ENCODE measurements around the gene RAB6B. TPM values are rescaled to one million over a fixed set of nuclear protein-coding genes. Genes with fewer than 3 reads are reported as not detected.

RAB6B gene
- total and polyA plus RNA-seq, 5 donors, result 23.6 to 48.1 (median 34.8) TPM

GRCh38 chr3:133838916-133839800 lies 56.5 kb downstream of the RAB6B start:
- no peaks in the 10 kb centered on the region for H3K27me3 ChIP-seq (ENCODE audit: control insufficient read depth, insufficient read depth)
- no peaks in the 10 kb centered on the region for H3K9me3 ChIP-seq (ENCODE audit: control insufficient read depth, low read length)
- intact Hi-C loops (cut with DNase I), result no loop called here
- 83% methylated on average over 12 of the region's 12 CpGs for WGBS
- DNase-seq (no peak), ATAC-seq (no peak)
- H3K27ac ChIP-seq (ENCODE audit: low read length), result no peak overlapping the region
- no peaks in the 10 kb centered on the region for H3K4me1 ChIP-seq (ENCODE audit: control insufficient read depth, insufficient read depth, low read length)
- H3K4me3 ChIP-seq (ENCODE audit: low read length), result no peak overlapping the region

- ATAC-seq, result no peak
- Histone ChIP-seq H3K4me3 (ENCODE audit: low read length) (no peak overlapping the region), H3K27ac (ENCODE audit: low read length) (no peak overlapping the region), H3K9me3 (ENCODE audit: control insufficient read depth, low read length) (no peaks in the 10 kb centered on the region), H3K27me3 (ENCODE audit: control insufficient read depth, insufficient read depth) (no peaks in the 10 kb centered on the region), H3K4me1 (ENCODE audit: control insufficient read depth, insufficient read depth, low read length) (no peaks in the 10 kb centered on the region)
- WGBS, result 89% methylated on average over 4 of the region's 4 CpGs
- intact Hi-C loops (cut with DNase I), result no loop called here
- DNase-seq, result no peak
These were observed 57.3 kb downstream of the RAB6B start for GRCh38 chr3:133838296-133838789.

- Histone ChIP-seq H3K4me1 (ENCODE audit: control insufficient read depth, insufficient read depth, low read length) (no peaks in the 10 kb centered on the region), H3K9me3 (ENCODE audit: control insufficient read depth, low read length) (no peaks in the 10 kb centered on the region), H3K4me3 (ENCODE audit: low read length) (no peak overlapping the region), H3K27me3 (ENCODE audit: control insufficient read depth, insufficient read depth) (no peaks in the 10 kb centered on the region), H3K27ac (ENCODE audit: low read length) (no peak overlapping the region)
- 93% methylated on average over 22 of the region's 22 CpGs for WGBS
- intact Hi-C loops (cut with DNase I), result no loop called here
- ATAC-seq (no peak), DNase-seq (no peak)
These were observed 58.0 kb downstream of the RAB6B start for GRCh38 chr3:133837487-133838295.

- intact Hi-C loops (cut with DNase I), result no loop called here
- Histone ChIP-seq H3K27ac (ENCODE audit: low read length) (no peak overlapping the region), H3K9me3 (ENCODE audit: control insufficient read depth, low read length) (no peaks in the 10 kb centered on the region), H3K27me3 (ENCODE audit: control insufficient read depth, insufficient read depth) (no peaks in the 10 kb centered on the region), H3K4me3 (ENCODE audit: low read length) (no peak overlapping the region), H3K4me1 (ENCODE audit: control insufficient read depth, insufficient read depth, low read length) (no peaks in the 10 kb centered on the region)
- no peak for DNase-seq
- ATAC-seq, result no peak
- 84% methylated on average over 6 of the region's 6 CpGs for WGBS
These were observed 59.1 kb downstream of the RAB6B start for GRCh38 chr3:133836497-133837158.

GRCh38 chr3:133835961-133836360 lies 59.7 kb downstream of the RAB6B start:
- H3K4me3 ChIP-seq (ENCODE audit: low read length), result no peak overlapping the region
- H3K4me1 ChIP-seq (ENCODE audit: control insufficient read depth, insufficient read depth, low read length), result no peaks in the 10 kb centered on the region
- H3K27me3 ChIP-seq (ENCODE audit: control insufficient read depth, insufficient read depth), result no peaks in the 10 kb centered on the region
- WGBS, result 78% methylated on average over 4 of the region's 4 CpGs
- no peak overlapping the region for H3K27ac ChIP-seq (ENCODE audit: low read length)
- ATAC-seq, result no peak
- intact Hi-C loops (cut with DNase I), result no loop called here
- DNase-seq, result no peak
- H3K9me3 ChIP-seq (ENCODE audit: control insufficient read depth, low read length), result no peaks in the 10 kb centered on the region

- no peaks in the 10 kb centered on the region for H3K27me3 ChIP-seq (ENCODE audit: control insufficient read depth, insufficient read depth)
- H3K4me1 ChIP-seq (ENCODE audit: control insufficient read depth, insufficient read depth, low read length), result peaks cover 5% of the 10 kb centered on the region
- ATAC-seq, result no peak
- intact Hi-C loops (cut with DNase I), result no loop called here
- no peak overlapping the region for H3K4me3 ChIP-seq (ENCODE audit: low read length)
- no peak for DNase-seq
- 96% methylated on average over 3 of the region's 3 CpGs for WGBS
- no peak overlapping the region for H3K27ac ChIP-seq (ENCODE audit: low read length)
- no peaks in the 10 kb centered on the region for H3K9me3 ChIP-seq (ENCODE audit: control insufficient read depth, low read length)
These were observed 60.3 kb downstream of the RAB6B start for GRCh38 chr3:133835418-133835743.

- Histone ChIP-seq H3K4me1 (ENCODE audit: control insufficient read depth, insufficient read depth, low read length) (peaks cover 7% of the 10 kb centered on the region), H3K9me3 (ENCODE audit: control insufficient read depth, low read length) (no peaks in the 10 kb centered on the region), H3K4me3 (ENCODE audit: low read length) (no peak overlapping the region), H3K27me3 (ENCODE audit: control insufficient read depth, insufficient read depth) (no peaks in the 10 kb centered on the region), H3K27ac (ENCODE audit: low read length) (no peak overlapping the region)
- 93% methylated on average over 14 of the region's 14 CpGs for WGBS
- ATAC-seq (no peak), DNase-seq (no peak)
- intact Hi-C loops (cut with DNase I), result no loop called here
These were observed 60.9 kb downstream of the RAB6B start for GRCh38 chr3:133834621-133835417.

GRCh38 chr3:133833880-133834620 lies 61.6 kb downstream of the RAB6B start:
- intact Hi-C loops (cut with DNase I), result no loop called here
- Histone ChIP-seq H3K4me1 (ENCODE audit: control insufficient read depth, insufficient read depth, low read length) (peaks cover 7% of the 10 kb centered on the region), H3K27me3 (ENCODE audit: control insufficient read depth, insufficient read depth) (no peaks in the 10 kb centered on the region), H3K4me3 (ENCODE audit: low read length) (no peak overlapping the region), H3K9me3 (ENCODE audit: control insufficient read depth, low read length) (no peaks in the 10 kb centered on the region), H3K27ac (ENCODE audit: low read length) (no peak overlapping the region)
- WGBS, result 88% methylated on average over 13 of the region's 13 CpGs
- DNase-seq (no peak), ATAC-seq (no peak)

GRCh38 chr3:133833267-133833666 lies 62.4 kb downstream of the RAB6B start:
- no peaks in the 10 kb centered on the region for H3K27me3 ChIP-seq (ENCODE audit: control insufficient read depth, insufficient read depth)
- DNase-seq, result no peak
- no peak overlapping the region for H3K27ac ChIP-seq (ENCODE audit: low read length)
- H3K4me3 ChIP-seq (ENCODE audit: low read length), result no peak overlapping the region
- H3K9me3 ChIP-seq (ENCODE audit: control insufficient read depth, low read length), result no peaks in the 10 kb centered on the region
- intact Hi-C loops (cut with DNase I), result no loop called here
- ATAC-seq, result no peak
- WGBS, result 88% methylated on average over 5 of the region's 5 CpGs
- peaks cover 7% of the 10 kb centered on the region for H3K4me1 ChIP-seq (ENCODE audit: control insufficient read depth, insufficient read depth, low read length)

GRCh38 chr3:133832802-133833144 lies 62.9 kb downstream of the RAB6B start:
- WGBS, result 92% methylated on average over 10 of the region's 10 CpGs
- peak in 1 of 3 donors; percentile 32 for DNase-seq

More at GRCh38 chr3:133832802-133833144, 62.9 kb downstream of the RAB6B start:
- intact Hi-C loops (cut with DNase I), result no loop called here
- H3K9me3 ChIP-seq (ENCODE audit: control insufficient read depth, low read length), result no peaks in the 10 kb centered on the region
- peaks cover 7% of the 10 kb centered on the region for H3K4me1 ChIP-seq (ENCODE audit: control insufficient read depth, insufficient read depth, low read length)
- no peak for ATAC-seq
- H3K4me3 ChIP-seq (ENCODE audit: low read length), result no peak overlapping the region
- H3K27me3 ChIP-seq (ENCODE audit: control insufficient read depth, insufficient read depth), result no peaks in the 10 kb centered on the region
- H3K27ac ChIP-seq (ENCODE audit: low read length), result no peak overlapping the region
